EH (cell line): ENCODE measurements around the gene DAB2IP.

Experiments used
- DNase-seq: peaks from one replicate; pipeline ENCODE4 v3.0.0-alpha.2; 2015; ENCODE audit warnings: low read depth

Gene DAB2IP

GRCh38 chr9:121744687-121745395, 93.4 kb downstream of the DAB2IP start:
- peak; percentile 72 for DNase-seq

GRCh38 chr9:121745396-121745695, 93.9 kb downstream of the DAB2IP start:
- no peak for DNase-seq

- no peak for DNase-seq
Measured at GRCh38 chr9:121746411-121746810, 95.0 kb downstream of the DAB2IP start.

- DNase-seq, result no peak
Measured at GRCh38 chr9:121746866-121747265, 95.4 kb downstream of the DAB2IP start.

DNA sequence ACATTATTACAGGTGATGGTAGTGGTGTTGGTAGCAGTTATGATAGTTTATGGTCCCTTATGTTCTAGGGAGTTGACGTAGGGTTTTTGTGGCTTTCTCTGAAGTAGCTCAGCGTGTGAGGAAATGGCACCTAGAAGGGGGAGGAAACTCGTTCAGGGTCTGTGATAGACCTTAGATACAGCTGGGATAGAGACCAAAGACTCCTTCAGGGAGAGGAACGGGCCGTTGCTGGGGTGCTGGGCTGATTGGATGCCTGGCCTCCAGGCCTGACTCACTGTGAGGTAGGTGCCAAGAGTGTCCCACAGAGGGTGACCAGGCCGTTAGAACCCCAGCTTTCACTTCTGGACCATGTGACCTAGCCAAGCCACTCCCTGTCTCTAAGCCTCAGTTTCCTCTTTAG, 96.6 kb downstream of the DAB2IP start:
- DNase-seq, result peak; percentile 53

GRCh38 chr9:121748727-121749423, 97.4 kb downstream of the DAB2IP start:
- peak; percentile 80 for DNase-seq

GRCh38 chr9:121749614-121750013, 98.2 kb downstream of the DAB2IP start:
- DNase-seq, result no peak

GRCh38 chr9:121750259-121750714, 98.9 kb downstream of the DAB2IP start:
- no peak for DNase-seq

- no peak for DNase-seq
Measured at GRCh38 chr9:121750715-121751623, 99.5 kb downstream of the DAB2IP start.

- DNase-seq, result peak; percentile 81
Measured at GRCh38 chr9:121751686-121752445, 100.4 kb downstream of the DAB2IP start.

DNA sequence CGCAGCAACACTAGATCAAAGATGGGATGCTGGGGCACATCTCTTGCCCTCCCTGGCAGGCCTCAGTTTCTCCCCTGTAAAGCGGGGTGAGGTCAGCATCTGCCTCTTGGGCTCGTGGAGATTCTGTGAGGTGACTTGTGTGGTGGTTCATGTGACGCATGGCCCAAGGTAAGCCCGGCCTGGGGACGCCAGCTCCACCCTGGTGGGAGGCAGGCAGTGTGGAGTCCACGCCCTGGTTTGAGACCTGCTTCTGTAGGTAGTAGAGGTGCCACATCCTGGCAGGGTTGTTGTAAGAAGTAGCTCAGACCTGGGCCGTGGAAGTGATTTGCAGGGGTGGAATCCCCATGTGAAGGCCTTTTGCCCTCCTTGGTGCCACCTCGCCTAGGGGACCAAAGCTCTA, 101.5 kb downstream of the DAB2IP start:
- DNase-seq, result no peak

- DNase-seq, result no peak
Measured at GRCh38 chr9:121753802-121754654, 102.6 kb downstream of the DAB2IP start.

DNA sequence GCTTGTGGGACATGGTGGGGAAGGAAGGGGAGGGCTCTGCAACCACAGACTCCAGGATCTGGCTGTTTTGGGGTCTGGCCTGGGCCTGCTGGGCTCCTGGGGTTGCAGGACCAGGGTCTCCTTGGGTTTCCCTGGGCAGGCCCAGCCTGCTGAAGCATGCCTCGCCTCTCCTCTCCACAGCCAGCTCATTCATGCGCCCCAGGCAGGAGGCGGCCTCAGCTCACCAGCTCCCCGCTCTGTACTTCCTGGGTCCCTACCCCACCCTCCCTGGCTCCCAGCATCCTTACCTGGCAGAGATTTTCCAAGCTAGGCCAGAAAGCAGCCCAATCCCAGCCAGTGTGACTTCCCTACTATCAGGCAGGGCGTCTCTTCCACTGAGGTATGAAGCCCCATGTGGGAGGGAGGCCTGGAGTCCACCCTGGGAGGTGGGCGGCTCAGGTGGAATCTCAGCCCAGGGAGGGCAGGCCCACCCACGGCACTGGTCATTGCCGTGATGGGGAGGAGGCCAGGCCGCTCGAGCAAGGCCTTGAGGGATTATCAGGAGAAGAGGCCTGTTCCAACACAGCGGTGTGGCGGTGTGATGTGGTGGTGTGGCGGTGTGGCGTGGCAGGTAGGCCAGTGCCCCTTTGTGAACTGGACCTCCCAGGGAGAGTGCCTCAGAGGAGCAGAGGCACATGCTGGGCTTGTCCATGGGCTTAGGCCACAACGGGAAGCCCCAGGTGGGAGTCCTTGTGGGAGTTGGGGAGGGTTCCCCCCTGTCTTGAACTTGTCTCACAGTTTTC, 103.4 kb downstream of the DAB2IP start:
- DNase-seq, result no peak

- no peak for DNase-seq
Measured at GRCh38 chr9:121755581-121755980, 104.1 kb downstream of the DAB2IP start.

DNA sequence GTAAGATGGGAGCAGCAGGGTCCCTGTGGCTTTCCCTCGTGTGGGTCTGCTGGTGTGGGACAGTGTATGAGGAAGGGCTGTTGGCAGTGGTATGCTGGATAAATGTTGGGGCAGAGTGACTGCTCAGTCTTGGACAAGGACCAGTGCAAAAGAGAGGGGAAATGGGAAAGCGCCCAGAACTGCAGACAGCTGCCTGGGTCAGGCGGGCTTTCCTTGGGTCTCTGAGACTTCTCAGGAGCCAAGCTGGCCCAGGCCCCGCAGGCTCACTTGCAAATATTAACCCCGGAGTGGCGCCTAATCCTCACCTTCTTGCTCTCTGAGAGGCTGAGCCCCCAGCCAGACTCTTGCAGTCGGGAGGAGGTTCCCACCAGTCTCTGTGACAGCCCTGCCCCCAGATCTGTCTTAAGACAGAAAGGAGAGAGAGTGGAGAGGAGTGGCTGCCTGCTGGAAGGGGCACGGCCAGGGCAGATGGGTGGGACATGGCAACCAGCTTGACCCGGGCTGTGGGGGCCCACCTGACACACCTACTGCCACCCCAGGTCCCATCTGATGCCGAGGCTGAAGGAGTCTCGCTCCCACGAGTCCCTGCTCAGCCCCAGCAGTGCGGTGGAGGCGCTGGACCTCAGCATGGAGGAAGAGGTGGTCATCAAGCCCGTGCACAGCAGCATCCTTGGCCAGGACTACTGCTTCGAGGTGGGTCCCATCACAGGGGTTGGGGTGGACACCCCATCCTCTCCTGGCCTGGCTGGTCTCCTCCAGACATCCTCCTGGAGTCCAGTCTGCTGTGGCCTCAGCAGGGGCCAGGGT, 105.2 kb downstream of the DAB2IP start:
- no peak for DNase-seq

- DNase-seq, result no peak
Measured at GRCh38 chr9:121757281-121757585, 105.8 kb downstream of the DAB2IP start.

- no peak for DNase-seq
Measured at GRCh38 chr9:121758693-121759092, 107.3 kb downstream of the DAB2IP start.

DNA sequence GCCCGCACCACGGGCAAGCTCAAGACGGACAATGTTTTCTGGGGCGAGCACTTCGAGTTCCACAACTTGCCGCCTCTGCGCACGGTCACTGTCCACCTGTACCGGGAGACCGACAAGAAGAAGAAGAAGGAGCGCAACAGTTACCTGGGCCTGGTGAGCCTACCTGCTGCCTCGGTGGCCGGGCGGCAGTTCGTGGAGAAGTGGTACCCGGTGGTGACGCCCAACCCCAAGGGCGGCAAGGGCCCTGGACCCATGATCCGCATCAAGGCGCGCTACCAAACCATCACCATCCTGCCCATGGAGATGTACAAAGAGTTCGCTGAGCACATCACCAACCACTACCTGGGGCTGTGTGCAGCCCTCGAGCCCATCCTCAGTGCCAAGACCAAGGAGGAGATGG, 108.6 kb downstream of the DAB2IP start:
- no peak for DNase-seq

- no peak for DNase-seq
Measured at GRCh38 chr9:121760571-121760970, 109.1 kb downstream of the DAB2IP start.

DNA sequence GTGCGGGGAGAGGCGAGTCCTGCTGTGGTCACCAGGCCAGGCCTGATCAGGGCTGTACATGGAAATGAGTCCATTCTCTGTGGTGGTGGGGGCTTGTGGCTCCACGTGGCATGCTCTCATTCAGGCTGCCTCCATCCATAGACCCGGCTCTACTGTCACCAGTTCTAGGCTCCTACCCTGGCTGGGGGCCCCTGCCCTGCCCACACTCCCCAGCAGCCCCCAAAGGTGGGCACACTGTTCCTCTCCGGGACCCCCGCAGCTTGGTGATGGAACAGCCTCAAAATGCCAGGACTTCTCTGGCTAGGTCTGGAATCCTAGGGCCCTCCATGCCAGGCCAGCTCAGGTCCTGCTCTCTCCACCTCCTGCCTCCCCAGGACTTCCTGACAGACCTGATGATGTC, 111.7 kb downstream of the DAB2IP start:
- DNase-seq, result no peak
